Embryonic facial prominence (tissue), 1 donor: Measurements from ENCODE around the gene ATOH8.

Source experiments
- DNase-seq: peaks from one replicate; pipeline ENCODE4 v3.0.0-alpha.2; 2016; ENCODE audit errors: extremely low spot score

Gene ATOH8

GRCh38 chr2:85736456-85737355, 17.1 kb upstream of the ATOH8 start:
- no peak for DNase-seq

- no peak for DNase-seq
Measured at GRCh38 chr2:85737481-85737880, 16.3 kb upstream of the ATOH8 start.

- DNase-seq: peak; percentile 78
Measured at GRCh38 chr2:85737961-85738360, 15.8 kb upstream of the ATOH8 start.

GRCh38 chr2:85740193-85740592, 13.6 kb upstream of the ATOH8 start:
- DNase-seq: no peak

- no peak for DNase-seq
Measured at GRCh38 chr2:85741211-85741832, 12.5 kb upstream of the ATOH8 start.

GRCh38 chr2:85741833-85742455, 11.8 kb upstream of the ATOH8 start:
- DNase-seq: peak; percentile 90

GRCh38 chr2:85743304-85743978, 10.3 kb upstream of the ATOH8 start:
- DNase-seq: no peak

GRCh38 chr2:85744055-85744454, 9.7 kb upstream of the ATOH8 start:
- no peak for DNase-seq

GRCh38 chr2:85744741-85745601, 8.8 kb upstream of the ATOH8 start:
- DNase-seq: no peak

- no peak for DNase-seq
Measured at GRCh38 chr2:85745619-85746018, 8.2 kb upstream of the ATOH8 start.

GRCh38 chr2:85746321-85747004, 7.3 kb upstream of the ATOH8 start:
- DNase-seq: no peak

GRCh38 chr2:85747441-85747840, 6.3 kb upstream of the ATOH8 start:
- DNase-seq: no peak

- no peak for DNase-seq
Measured at GRCh38 chr2:85748039-85748734, 5.6 kb upstream of the ATOH8 start.

- DNase-seq: no peak
Measured at GRCh38 chr2:85748985-85749875, 4.6 kb upstream of the ATOH8 start.

- DNase-seq: no peak
Measured at GRCh38 chr2:85750587-85751575, 2.9 kb upstream of the ATOH8 start.

GRCh38 chr2:85751627-85752026, 2.2 kb upstream of the ATOH8 start:
- DNase-seq: no peak

GRCh38 chr2:85753035-85753524, 711 bp upstream of the ATOH8 start:
- no peak for DNase-seq
